Stimulated activated naive CD8-positive, alpha-beta T cell treated with anti-CD3 and anti-CD28 coated beads, Interleukin-15, Interleukin-2, amounts not matched to agents 100 ng/mL and 50 ng/mL, for 24 hours (primary cell): ENCODE measurements around the gene SIK3.

Experiments used
- H3K27ac Mint-ChIP-seq: one replicate; pipeline ENCODE4 v1.8.0; 2021; ENCODE audit warnings: mild to moderate bottlenecking, mixed read lengths
- H3K27me3 Mint-ChIP-seq: one replicate; pipeline ENCODE4 v1.8.0; 2021; ENCODE audit warnings: mixed read lengths
- H3K36me3 Mint-ChIP-seq: one replicate; pipeline ENCODE4 v1.8.0; 2021; ENCODE audit warnings: low read depth, mixed read lengths
- H3K4me1 Mint-ChIP-seq: one replicate; pipeline ENCODE4 v1.8.0; 2021; ENCODE audit warnings: low read depth, mixed read lengths
- H3K4me3 Mint-ChIP-seq: one replicate; pipeline ENCODE4 v1.8.0; 2021; ENCODE audit warnings: mild to moderate bottlenecking, mixed read lengths
- H3K9me3 Mint-ChIP-seq: one replicate; pipeline ENCODE4 v1.8.0; 2021; ENCODE audit warnings: mixed read lengths

The SIK3 gene

DNA sequence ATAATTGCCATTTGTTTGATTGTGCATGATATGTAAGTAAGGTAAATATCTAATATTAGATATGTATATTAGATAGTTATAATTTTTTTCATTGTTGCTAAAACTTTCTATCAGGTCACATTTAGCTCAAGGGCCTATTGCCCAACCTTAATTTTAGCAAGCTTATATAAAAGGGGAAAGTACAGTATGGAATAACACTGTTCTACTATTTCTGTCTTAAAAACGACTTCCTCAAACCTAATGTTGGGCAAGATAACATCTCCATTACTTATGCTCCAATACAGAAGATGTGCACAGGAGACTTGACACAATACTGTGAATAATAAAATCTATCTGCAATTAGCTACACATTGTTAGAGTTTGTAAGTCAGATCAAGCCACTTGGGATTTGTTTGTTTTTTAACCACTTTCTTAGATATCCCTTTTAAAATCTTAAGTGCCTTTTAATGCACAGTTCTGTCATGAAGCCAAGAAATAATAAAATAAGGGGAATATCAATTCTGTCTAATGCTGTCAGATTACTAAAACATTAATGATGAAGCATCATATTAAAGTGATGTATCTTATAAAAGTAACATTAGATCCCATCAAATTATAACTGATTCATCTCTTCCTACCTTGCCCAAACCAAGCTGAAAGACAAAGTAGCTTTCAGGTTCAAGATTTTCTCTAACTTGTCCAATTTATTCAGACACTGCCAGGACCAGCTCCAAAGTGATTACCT lies 98.1 kb downstream of the SIK3 start:
- H3K4me1 Mint-ChIP-seq: peaks cover 76% of the 10 kb centered on the region
- H3K27me3 Mint-ChIP-seq: no peaks in the 10 kb centered on the region
- H3K9me3 Mint-ChIP-seq: no peaks in the 10 kb centered on the region
- H3K4me3 Mint-ChIP-seq: no peak overlapping the region
- H3K36me3 Mint-ChIP-seq: peaks cover 22% of the 10 kb centered on the region
- no peak overlapping the region for H3K27ac Mint-ChIP-seq

GRCh38 chr11:116997071-116997470 lies 101.2 kb downstream of the SIK3 start:
- Mint-ChIP-seq H3K36me3 (peaks cover 9% of the 10 kb centered on the region), H3K27me3 (no peaks in the 10 kb centered on the region), H3K27ac (no peak overlapping the region), H3K4me3 (no peak overlapping the region), H3K4me1 (peaks cover 71% of the 10 kb centered on the region), H3K9me3 (no peaks in the 10 kb centered on the region)

- no peak overlapping the region for H3K4me3 Mint-ChIP-seq
- H3K9me3 Mint-ChIP-seq: no peaks in the 10 kb centered on the region
- peaks cover 67% of the 10 kb centered on the region for H3K4me1 Mint-ChIP-seq
- no peak overlapping the region for H3K27ac Mint-ChIP-seq
- no peaks in the 10 kb centered on the region for H3K27me3 Mint-ChIP-seq
- peaks cover 7% of the 10 kb centered on the region for H3K36me3 Mint-ChIP-seq
Measured at GRCh38 chr11:116994195-116994594, 104.0 kb downstream of the SIK3 start.

DNA sequence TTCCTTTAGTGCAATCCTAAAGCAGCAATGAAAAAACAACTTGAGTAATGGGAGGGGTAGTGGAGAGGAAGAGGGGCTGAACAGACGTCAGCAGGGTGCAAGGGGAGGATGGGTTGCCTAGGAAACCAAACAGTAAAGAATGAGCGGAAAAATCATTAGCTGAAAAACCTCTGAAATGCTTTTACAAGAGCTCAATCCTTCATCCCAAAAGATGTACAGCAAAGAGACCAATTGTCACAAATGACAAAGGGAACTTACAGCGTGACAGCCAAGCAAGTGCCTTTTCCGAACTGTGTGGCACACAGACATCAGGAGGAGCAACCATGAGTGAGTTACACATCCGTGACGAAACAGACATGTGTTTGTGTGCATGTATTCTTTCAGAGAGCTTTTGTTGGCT lies 104.6 kb downstream of the SIK3 start:
- Mint-ChIP-seq H3K36me3 (peaks cover 7% of the 10 kb centered on the region), H3K27me3 (no peaks in the 10 kb centered on the region), H3K4me1 (peaks cover 70% of the 10 kb centered on the region), H3K9me3 (no peaks in the 10 kb centered on the region), H3K27ac (peak overlapping the region; percentile 91), H3K4me3 (peak overlapping the region; percentile 56)

GRCh38 chr11:116991491-116991890 lies 106.7 kb downstream of the SIK3 start:
- Mint-ChIP-seq H3K9me3 (no peaks in the 10 kb centered on the region), H3K36me3 (peaks cover 11% of the 10 kb centered on the region), H3K4me3 (no peak overlapping the region), H3K4me1 (peaks cover 75% of the 10 kb centered on the region), H3K27ac (no peak overlapping the region), H3K27me3 (no peaks in the 10 kb centered on the region)

DNA sequence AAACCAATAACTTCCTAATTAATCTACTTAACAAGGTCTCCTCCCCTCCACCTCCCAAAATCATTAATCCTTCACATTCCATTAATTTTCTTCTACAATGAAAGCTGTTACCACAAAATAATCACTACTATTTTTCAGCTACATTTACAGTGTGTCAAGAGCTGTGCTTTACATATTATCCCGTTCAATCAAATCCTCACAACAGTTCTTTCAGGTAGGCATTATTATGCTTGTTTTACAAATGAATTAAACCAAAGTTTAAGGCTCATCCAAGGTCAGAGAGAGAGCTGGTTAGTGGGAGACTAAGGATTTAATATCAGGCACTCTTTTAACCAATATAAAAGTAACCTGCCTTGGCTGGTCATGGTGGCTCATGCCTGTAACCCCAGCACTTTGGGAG lies 107.4 kb downstream of the SIK3 start:
- no peaks in the 10 kb centered on the region for H3K27me3 Mint-ChIP-seq
- no peaks in the 10 kb centered on the region for H3K9me3 Mint-ChIP-seq
- H3K27ac Mint-ChIP-seq: no peak overlapping the region
- no peak overlapping the region for H3K4me3 Mint-ChIP-seq
- peaks cover 11% of the 10 kb centered on the region for H3K36me3 Mint-ChIP-seq
- peaks cover 82% of the 10 kb centered on the region for H3K4me1 Mint-ChIP-seq

GRCh38 chr11:116990061-116990473 lies 108.2 kb downstream of the SIK3 start:
- no peak overlapping the region for H3K27ac Mint-ChIP-seq
- no peaks in the 10 kb centered on the region for H3K27me3 Mint-ChIP-seq
- H3K4me3 Mint-ChIP-seq: no peak overlapping the region
- peaks cover 84% of the 10 kb centered on the region for H3K4me1 Mint-ChIP-seq
- peaks cover 11% of the 10 kb centered on the region for H3K36me3 Mint-ChIP-seq
- H3K9me3 Mint-ChIP-seq: no peaks in the 10 kb centered on the region

GRCh38 chr11:116989184-116989583 lies 109.0 kb downstream of the SIK3 start:
- peaks cover 11% of the 10 kb centered on the region for H3K36me3 Mint-ChIP-seq
- no peak overlapping the region for H3K27ac Mint-ChIP-seq
- H3K27me3 Mint-ChIP-seq: no peaks in the 10 kb centered on the region
- peaks cover 86% of the 10 kb centered on the region for H3K4me1 Mint-ChIP-seq
- H3K4me3 Mint-ChIP-seq: no peak overlapping the region
- H3K9me3 Mint-ChIP-seq: no peaks in the 10 kb centered on the region

GRCh38 chr11:116986521-116987105 lies 111.6 kb downstream of the SIK3 start:
- peak overlapping the region; percentile 42 for H3K4me3 Mint-ChIP-seq
- no peaks in the 10 kb centered on the region for H3K27me3 Mint-ChIP-seq
- no peaks in the 10 kb centered on the region for H3K9me3 Mint-ChIP-seq
- peak overlapping the region; percentile 94 for H3K27ac Mint-ChIP-seq
- H3K36me3 Mint-ChIP-seq: peaks cover 15% of the 10 kb centered on the region
- H3K4me1 Mint-ChIP-seq: peaks cover 84% of the 10 kb centered on the region

DNA sequence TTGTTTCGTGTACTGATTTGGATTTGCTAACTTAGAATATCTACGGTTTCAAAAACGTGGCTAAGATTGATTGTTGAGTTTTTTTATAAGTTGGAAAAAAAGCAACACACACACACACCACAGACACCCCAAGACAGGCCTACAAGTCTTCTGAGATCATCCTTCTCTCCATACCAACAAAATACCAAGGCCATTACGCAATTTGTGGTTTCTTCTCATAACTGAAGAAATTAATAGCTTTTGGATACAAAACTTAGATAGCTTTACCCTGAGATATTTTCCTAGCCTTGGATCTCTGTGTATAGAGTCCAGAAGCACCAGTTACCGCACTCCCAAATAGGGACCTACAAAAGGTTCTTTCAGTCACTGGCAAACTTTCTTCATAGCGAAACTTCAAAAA lies 113.6 kb downstream of the SIK3 start:
- Mint-ChIP-seq H3K27ac (peak overlapping the region; percentile 79), H3K27me3 (no peaks in the 10 kb centered on the region), H3K36me3 (peaks cover 16% of the 10 kb centered on the region), H3K9me3 (no peaks in the 10 kb centered on the region), H3K4me3 (no peak overlapping the region), H3K4me1 (peaks cover 88% of the 10 kb centered on the region)

- Mint-ChIP-seq H3K27me3 (no peaks in the 10 kb centered on the region), H3K4me3 (no peak overlapping the region), H3K36me3 (peaks cover 16% of the 10 kb centered on the region), H3K9me3 (no peaks in the 10 kb centered on the region), H3K4me1 (peaks cover 88% of the 10 kb centered on the region), H3K27ac (peak overlapping the region; percentile 79)
Measured at GRCh38 chr11:116984186-116984585, 114.0 kb downstream of the SIK3 start.

DNA sequence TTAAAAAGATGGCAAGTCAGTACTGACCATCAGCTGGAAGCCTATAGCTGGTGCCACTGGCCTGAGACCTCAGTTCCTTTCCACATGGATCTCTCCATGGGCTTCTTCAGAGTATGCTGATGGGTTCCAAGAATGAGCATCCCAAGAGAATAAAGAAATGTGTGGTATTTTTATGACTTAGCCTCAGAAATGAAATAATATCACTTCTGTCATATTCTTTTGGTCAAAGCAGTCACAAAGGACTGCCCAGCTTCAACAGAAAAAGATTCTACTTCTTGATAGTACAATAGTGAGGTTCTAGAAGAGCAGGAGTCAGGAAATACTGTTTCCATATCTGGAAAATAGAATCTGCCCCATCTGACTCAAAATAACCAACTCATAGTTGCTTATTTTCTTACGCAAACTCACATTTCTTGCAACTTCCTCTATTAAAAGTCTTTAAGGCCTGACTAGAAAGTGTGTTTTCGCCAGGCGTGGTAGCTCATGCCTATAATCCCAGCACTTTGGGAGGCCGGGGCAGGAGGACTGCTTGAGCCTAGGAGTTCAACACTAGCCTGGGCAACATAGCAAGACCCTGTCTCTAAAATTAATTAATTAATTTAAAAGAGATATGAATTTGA lies 116.9 kb downstream of the SIK3 start:
- Mint-ChIP-seq H3K36me3 (peaks cover 13% of the 10 kb centered on the region), H3K27ac (peak overlapping the region; percentile 80), H3K4me3 (peak overlapping the region; percentile 72), H3K9me3 (no peaks in the 10 kb centered on the region), H3K4me1 (peaks cover 84% of the 10 kb centered on the region), H3K27me3 (no peaks in the 10 kb centered on the region)

- peaks cover 13% of the 10 kb centered on the region for H3K36me3 Mint-ChIP-seq
- H3K27me3 Mint-ChIP-seq: no peaks in the 10 kb centered on the region
- peak overlapping the region; percentile 72 for H3K4me3 Mint-ChIP-seq
- peaks cover 74% of the 10 kb centered on the region for H3K4me1 Mint-ChIP-seq
- no peaks in the 10 kb centered on the region for H3K9me3 Mint-ChIP-seq
- H3K27ac Mint-ChIP-seq: peak overlapping the region; percentile 80
Measured at GRCh38 chr11:116980136-116980793, 118.0 kb downstream of the SIK3 start.

GRCh38 chr11:116976941-116977570 lies 121.2 kb downstream of the SIK3 start:
- Mint-ChIP-seq H3K9me3 (no peaks in the 10 kb centered on the region), H3K36me3 (peaks cover 12% of the 10 kb centered on the region), H3K4me1 (peaks cover 58% of the 10 kb centered on the region), H3K4me3 (no peak overlapping the region), H3K27ac (no peak overlapping the region), H3K27me3 (no peaks in the 10 kb centered on the region)

- Mint-ChIP-seq H3K4me3 (no peak overlapping the region), H3K9me3 (no peaks in the 10 kb centered on the region), H3K36me3 (peaks cover 8% of the 10 kb centered on the region), H3K27me3 (no peaks in the 10 kb centered on the region), H3K27ac (no peak overlapping the region), H3K4me1 (peaks cover 49% of the 10 kb centered on the region)
Measured at GRCh38 chr11:116975661-116976060, 122.6 kb downstream of the SIK3 start.
